ENCODE data around the gene ACRV1.

ACRV1 gene

DNA sequence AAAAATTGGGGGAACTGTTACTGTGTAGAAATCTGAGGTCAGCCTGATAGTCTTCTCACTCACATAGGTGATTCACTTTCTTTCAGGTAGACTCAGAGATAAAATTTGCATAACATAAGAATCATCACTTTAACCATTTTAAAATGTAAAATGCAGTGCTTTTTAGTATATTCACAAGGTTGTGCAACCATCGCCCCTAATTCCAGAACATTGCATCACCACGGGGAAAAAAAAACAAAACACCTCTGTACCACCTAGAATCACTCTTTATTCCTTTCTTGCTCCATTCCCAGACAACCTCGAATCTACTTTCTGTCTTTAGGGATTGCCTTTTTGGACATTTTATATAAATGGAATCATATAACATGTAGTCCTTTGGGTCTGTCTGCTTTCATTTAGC lies 34.8 kb downstream of the ACRV1 start:
- H3K4me3 ChIP-seq (ENCODE audit: low read depth in 1 of 2, low read length in 2 of 2): no peak overlapping the region
- H3K9ac ChIP-seq (ENCODE audit: low read length): no peak overlapping the region
- no peak overlapping the region for H3K27ac ChIP-seq (ENCODE audit: low read depth, low read length)
- H3K36me3 ChIP-seq (ENCODE audit: insufficient read depth, low read length): no peaks in the 10 kb centered on the region
- H3K4me1 ChIP-seq (ENCODE audit: insufficient read depth, low read length): no peaks in the 10 kb centered on the region
- H3K27me3 ChIP-seq (ENCODE audit: control insufficient read depth in 1 of 2, insufficient read depth in 2 of 2, low read length in 2 of 2): no peaks in the 10 kb centered on the region
- no peaks in the 10 kb centered on the region for H3K9me3 ChIP-seq (ENCODE audit: low read length)

- Histone ChIP-seq H3K9ac (ENCODE audit: low read length) (no peak overlapping the region), H3K4me1 (ENCODE audit: insufficient read depth, low read length) (no peaks in the 10 kb centered on the region), H3K27ac (ENCODE audit: low read depth, low read length) (no peak overlapping the region), H3K9me3 (ENCODE audit: low read length) (no peaks in the 10 kb centered on the region), H3K36me3 (ENCODE audit: insufficient read depth, low read length) (no peaks in the 10 kb centered on the region), H3K4me3 (ENCODE audit: low read depth in 1 of 2, low read length in 2 of 2) (no peak overlapping the region), H3K27me3 (ENCODE audit: control insufficient read depth in 1 of 2, insufficient read depth in 2 of 2, low read length in 2 of 2) (no peaks in the 10 kb centered on the region)
These were observed 42.3 kb downstream of the ACRV1 start for GRCh38 chr11:125638315-125638714.

DNA sequence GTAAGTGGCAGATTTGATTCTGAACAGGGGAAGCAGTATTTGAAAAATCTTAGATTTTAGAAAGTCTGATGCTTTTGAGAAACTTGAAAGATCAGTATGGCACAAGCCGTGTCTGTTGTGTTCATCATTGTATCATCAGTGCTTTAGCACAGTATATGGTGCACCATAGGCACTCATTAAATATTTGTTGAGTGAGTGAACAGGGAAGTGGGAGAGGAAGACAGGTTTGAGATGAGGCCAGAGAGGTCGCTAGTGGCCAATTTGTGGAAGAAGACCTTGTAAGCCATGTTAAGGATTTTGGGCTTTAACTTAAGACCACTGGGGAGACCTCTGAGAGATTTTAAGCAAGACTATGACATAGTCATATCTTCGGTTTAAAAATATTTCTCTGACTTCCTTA lies 42.8 kb downstream of the ACRV1 start:
- no peak overlapping the region for H3K4me3 ChIP-seq (ENCODE audit: low read depth in 1 of 2, low read length in 2 of 2)
- H3K9me3 ChIP-seq (ENCODE audit: low read length): no peaks in the 10 kb centered on the region
- no peaks in the 10 kb centered on the region for H3K27me3 ChIP-seq (ENCODE audit: control insufficient read depth in 1 of 2, insufficient read depth in 2 of 2, low read length in 2 of 2)
- no peak overlapping the region for H3K27ac ChIP-seq (ENCODE audit: low read depth, low read length)
- H3K36me3 ChIP-seq (ENCODE audit: insufficient read depth, low read length): no peaks in the 10 kb centered on the region
- H3K4me1 ChIP-seq (ENCODE audit: insufficient read depth, low read length): no peaks in the 10 kb centered on the region
- no peak overlapping the region for H3K9ac ChIP-seq (ENCODE audit: low read length)

DNA sequence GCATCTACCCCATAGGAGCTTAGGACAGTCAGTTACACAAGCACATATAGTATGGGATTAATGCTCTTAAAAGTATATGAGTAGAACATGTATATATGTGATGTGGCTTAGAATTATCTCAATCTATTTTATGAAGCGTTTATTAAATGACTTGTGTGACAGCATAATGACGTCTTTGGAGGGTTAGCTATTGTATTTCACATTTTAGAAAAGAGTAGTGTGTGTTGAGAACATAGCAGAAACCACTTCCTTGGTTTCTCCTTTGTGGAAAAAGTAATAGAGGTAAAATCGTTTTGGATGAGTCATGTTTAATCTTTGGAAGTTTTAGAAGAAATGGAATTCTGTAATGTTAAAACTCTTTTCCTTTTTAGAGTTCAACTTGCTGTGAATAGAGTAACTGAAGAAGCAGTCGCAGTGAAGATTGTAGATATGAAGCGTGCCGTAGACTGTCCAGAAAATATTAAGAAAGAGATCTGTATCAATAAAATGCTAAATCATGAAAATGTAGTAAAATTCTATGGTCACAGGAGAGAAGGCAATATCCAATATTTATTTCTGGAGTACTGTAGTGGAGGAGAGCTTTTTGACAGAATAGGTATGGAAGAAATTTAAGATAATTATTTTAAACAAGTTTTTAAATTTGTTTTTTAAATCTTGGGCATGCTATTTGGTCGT lies 53.3 kb downstream of the ACRV1 start:
- Histone ChIP-seq H3K27ac (ENCODE audit: low read depth, low read length) (no peak overlapping the region), H3K4me3 (ENCODE audit: low read depth in 1 of 2, low read length in 2 of 2) (no peak overlapping the region), H3K9ac (ENCODE audit: low read length) (no peak overlapping the region), H3K9me3 (ENCODE audit: low read length) (no peaks in the 10 kb centered on the region), H3K27me3 (ENCODE audit: control insufficient read depth in 1 of 2, insufficient read depth in 2 of 2, low read length in 2 of 2) (no peaks in the 10 kb centered on the region), H3K4me1 (ENCODE audit: insufficient read depth, low read length) (peaks cover 12% of the 10 kb centered on the region), H3K36me3 (ENCODE audit: insufficient read depth, low read length) (no peaks in the 10 kb centered on the region)

DNA sequence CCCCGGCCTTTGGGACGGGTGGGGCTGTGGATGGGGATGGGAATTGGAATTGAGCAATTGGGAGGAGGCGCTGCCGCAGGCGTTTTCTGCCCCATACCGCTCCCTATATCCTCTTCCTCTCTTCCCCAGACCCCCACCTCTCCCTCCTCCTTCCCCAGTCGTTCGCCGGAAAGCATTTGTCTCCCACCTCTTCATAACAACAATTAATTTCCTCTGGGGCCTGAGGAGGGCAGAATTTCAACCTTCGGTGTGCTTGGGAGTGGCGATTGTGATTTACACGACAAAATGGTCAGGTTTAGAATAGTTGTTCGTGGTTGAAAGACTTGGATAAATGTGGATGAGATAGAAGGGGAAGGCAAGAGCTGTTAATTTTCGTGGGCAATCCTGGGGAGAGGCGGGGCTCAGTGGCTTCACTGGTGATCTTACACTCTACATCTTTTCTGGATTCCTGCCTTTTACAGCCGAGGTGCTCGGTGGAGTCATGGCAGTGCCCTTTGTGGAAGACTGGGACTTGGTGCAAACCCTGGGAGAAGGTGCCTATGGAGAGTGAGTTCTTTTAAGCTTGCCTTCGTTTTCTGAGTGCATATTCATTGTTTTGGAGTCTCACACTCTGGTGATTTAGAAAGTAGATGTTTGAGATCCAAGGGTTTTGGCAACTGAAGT lies 54.2 kb downstream of the ACRV1 start:
- peak overlapping the region; percentile 72 to 90 for H3K4me3 ChIP-seq (ENCODE audit: low read depth in 1 of 2, low read length in 2 of 2)
- H3K27ac ChIP-seq (ENCODE audit: low read depth, low read length): peak overlapping the region; percentile 82
- peak overlapping the region; percentile 91 for H3K9ac ChIP-seq (ENCODE audit: low read length)
- no peaks in the 10 kb centered on the region for H3K9me3 ChIP-seq (ENCODE audit: low read length)
- peaks cover 12% of the 10 kb centered on the region for H3K4me1 ChIP-seq (ENCODE audit: insufficient read depth, low read length)
- peaks cover 7% of the 10 kb centered on the region for H3K36me3 ChIP-seq (ENCODE audit: insufficient read depth, low read length)
- no peaks in the 10 kb centered on the region for H3K27me3 ChIP-seq (ENCODE audit: control insufficient read depth in 1 of 2, insufficient read depth in 2 of 2, low read length in 2 of 2)

GRCh38 chr11:125625630-125626287 lies 54.9 kb downstream of the ACRV1 start:
- Histone ChIP-seq H3K4me1 (ENCODE audit: insufficient read depth, low read length) (peaks cover 12% of the 10 kb centered on the region), H3K4me3 (ENCODE audit: low read depth in 1 of 2, low read length in 2 of 2) (peak overlapping the region; percentile 72 to 90), H3K27me3 (ENCODE audit: control insufficient read depth in 1 of 2, insufficient read depth in 2 of 2, low read length in 2 of 2) (no peaks in the 10 kb centered on the region), H3K9ac (ENCODE audit: low read length) (peak overlapping the region; percentile 91), H3K9me3 (ENCODE audit: low read length) (no peaks in the 10 kb centered on the region), H3K36me3 (ENCODE audit: insufficient read depth, low read length) (peaks cover 13% of the 10 kb centered on the region), H3K27ac (ENCODE audit: low read depth, low read length) (peak overlapping the region; percentile 82)

DNA sequence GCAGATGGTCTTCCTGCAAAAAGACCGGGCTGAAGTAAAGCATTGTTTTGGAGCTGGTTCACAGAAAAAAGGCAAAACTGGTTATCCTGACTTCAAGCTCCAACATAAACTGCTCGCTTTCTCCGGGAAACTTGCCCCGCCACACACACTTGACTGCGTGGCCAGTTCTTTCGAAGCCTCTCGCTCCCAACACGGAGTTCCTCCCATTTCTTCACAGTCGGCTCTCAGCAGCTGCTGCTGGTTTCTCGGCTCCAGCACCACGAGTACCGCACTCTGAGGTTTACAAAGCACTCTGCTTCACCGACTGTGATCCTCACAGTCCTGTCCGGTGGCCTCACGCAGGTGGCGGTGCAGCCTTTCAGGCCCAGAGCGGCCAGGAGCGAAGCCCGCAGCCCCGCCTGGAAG lies 55.4 kb downstream of the ACRV1 start:
- H3K4me3 ChIP-seq (ENCODE audit: low read depth in 1 of 2, low read length in 2 of 2): peak overlapping the region; percentile 72 to 90
- peak overlapping the region; percentile 82 for H3K27ac ChIP-seq (ENCODE audit: low read depth, low read length)
- no peaks in the 10 kb centered on the region for H3K27me3 ChIP-seq (ENCODE audit: control insufficient read depth in 1 of 2, insufficient read depth in 2 of 2, low read length in 2 of 2)
- H3K9me3 ChIP-seq (ENCODE audit: low read length): no peaks in the 10 kb centered on the region
- H3K4me1 ChIP-seq (ENCODE audit: insufficient read depth, low read length): peaks cover 12% of the 10 kb centered on the region
- peak overlapping the region; percentile 91 for H3K9ac ChIP-seq (ENCODE audit: low read length)
- peaks cover 19% of the 10 kb centered on the region for H3K36me3 ChIP-seq (ENCODE audit: insufficient read depth, low read length)

- no peaks in the 10 kb centered on the region for H3K9me3 ChIP-seq (ENCODE audit: low read length)
- peaks cover 23% of the 10 kb centered on the region for H3K36me3 ChIP-seq (ENCODE audit: insufficient read depth, low read length)
- peaks cover 12% of the 10 kb centered on the region for H3K4me1 ChIP-seq (ENCODE audit: insufficient read depth, low read length)
- H3K9ac ChIP-seq (ENCODE audit: low read length): peak within 1 kb of the TSS; percentile 91
- H3K27ac ChIP-seq (ENCODE audit: low read depth, low read length): peak within 1 kb of the TSS; percentile 82
- H3K4me3 ChIP-seq (ENCODE audit: low read depth in 1 of 2, low read length in 2 of 2): peak within 1 kb of the TSS; percentile 72 to 90
- H3K27me3 ChIP-seq (ENCODE audit: control insufficient read depth in 1 of 2, insufficient read depth in 2 of 2, low read length in 2 of 2): no peaks in the 10 kb centered on the region
These were observed 55.9 kb downstream of the ACRV1 start, which contains the start of gene CHEK1 for GRCh38 chr11:125624756-125625213. CHEK1 (plus strand) TSS chr11:125625163; CDS start chr11:125626769, 1,606 bp downstream.

- Histone ChIP-seq H3K27ac (ENCODE audit: low read depth, low read length) (no peak overlapping the region), H3K27me3 (ENCODE audit: control insufficient read depth in 1 of 2, insufficient read depth in 2 of 2, low read length in 2 of 2) (no peaks in the 10 kb centered on the region), H3K4me3 (ENCODE audit: low read depth in 1 of 2, low read length in 2 of 2) (no peak overlapping the region), H3K9ac (ENCODE audit: low read length) (no peak overlapping the region), H3K4me1 (ENCODE audit: insufficient read depth, low read length) (peaks cover 12% of the 10 kb centered on the region), H3K36me3 (ENCODE audit: insufficient read depth, low read length) (peaks cover 39% of the 10 kb centered on the region), H3K9me3 (ENCODE audit: low read length) (no peaks in the 10 kb centered on the region)
These were observed 57.6 kb downstream of the ACRV1 start for GRCh38 chr11:125623064-125623463.

- Histone ChIP-seq H3K4me1 (ENCODE audit: insufficient read depth, low read length) (peaks cover 12% of the 10 kb centered on the region), H3K36me3 (ENCODE audit: insufficient read depth, low read length) (peaks cover 47% of the 10 kb centered on the region), H3K9ac (ENCODE audit: low read length) (no peak overlapping the region), H3K4me3 (ENCODE audit: low read depth in 1 of 2, low read length in 2 of 2) (peak overlapping the region in 1 of 2 donors; percentile 8), H3K27me3 (ENCODE audit: control insufficient read depth in 1 of 2, insufficient read depth in 2 of 2, low read length in 2 of 2) (no peaks in the 10 kb centered on the region), H3K27ac (ENCODE audit: low read depth, low read length) (no peak overlapping the region), H3K9me3 (ENCODE audit: low read length) (no peaks in the 10 kb centered on the region)
These were observed 58.7 kb downstream of the ACRV1 start for GRCh38 chr11:125621995-125622394.
